GM21529 (cell line): ENCODE measurements around the gene EXOC4.
"Not testable (repeated sequence)": the region's sequence is repeated elsewhere in the genome, so short reads cannot be mapped to it uniquely, and the experiment has no call there.

Experiments
- ATAC-seq: cut with Tn5 transposase; IDR thresholded peaks from one replicate; pipeline ENCODE4 v1.9.1; 2021; ENCODE audit not compliant: unreplicated experiment

The EXOC4 gene

GRCh38 chr7:133609806-133610205 is 356.9 kb downstream of the EXOC4 start:
- ATAC-seq, result no peak

- no peak for ATAC-seq
These were observed 359.1 kb downstream of the EXOC4 start for GRCh38 chr7:133611955-133612354.

- ATAC-seq, result no peak
These were observed 360.4 kb downstream of the EXOC4 start for GRCh38 chr7:133613250-133613790.

GRCh38 chr7:133614251-133614650 is 361.4 kb downstream of the EXOC4 start:
- ATAC-seq, result no peak

GRCh38 chr7:133618970-133619369 is 366.1 kb downstream of the EXOC4 start:
- no peak for ATAC-seq

- no peak for ATAC-seq
These were observed 366.6 kb downstream of the EXOC4 start for GRCh38 chr7:133619491-133619890.

- no peak for ATAC-seq
These were observed 370.8 kb downstream of the EXOC4 start for GRCh38 chr7:133623721-133624120.

GRCh38 chr7:133625046-133625445 is 372.2 kb downstream of the EXOC4 start:
- ATAC-seq, result no peak

- ATAC-seq, result no peak
These were observed 376.8 kb downstream of the EXOC4 start for GRCh38 chr7:133629701-133630100.

- ATAC-seq, result no peak
These were observed 380.2 kb downstream of the EXOC4 start for GRCh38 chr7:133633055-133633454.

GRCh38 chr7:133635541-133635940 is 382.7 kb downstream of the EXOC4 start:
- ATAC-seq, result no peak

- no peak for ATAC-seq
These were observed 386.0 kb downstream of the EXOC4 start for GRCh38 chr7:133638857-133639256.

GRCh38 chr7:133641436-133641835 is 388.6 kb downstream of the EXOC4 start:
- ATAC-seq, result no peak

- ATAC-seq, result no peak
These were observed 390.0 kb downstream of the EXOC4 start for GRCh38 chr7:133642907-133643306.

- not testable (repeated sequence) for ATAC-seq
These were observed 390.8 kb downstream of the EXOC4 start for GRCh38 chr7:133643652-133644051.

GRCh38 chr7:133645884-133646391 is 393.1 kb downstream of the EXOC4 start:
- no peak for ATAC-seq

GRCh38 chr7:133646472-133647315 is 393.8 kb downstream of the EXOC4 start:
- no peak for ATAC-seq

GRCh38 chr7:133649593-133649992 is 396.7 kb downstream of the EXOC4 start:
- ATAC-seq, result no peak

- ATAC-seq, result no peak
These were observed 397.2 kb downstream of the EXOC4 start for GRCh38 chr7:133650069-133650468.

- no peak for ATAC-seq
These were observed 397.8 kb downstream of the EXOC4 start for GRCh38 chr7:133650487-133651300.

GRCh38 chr7:133652547-133652946 is 399.7 kb downstream of the EXOC4 start:
- ATAC-seq, result no peak

GRCh38 chr7:133654547-133654946 is 401.7 kb downstream of the EXOC4 start:
- ATAC-seq, result no peak
